GM18508 (cell line): ENCODE data around the gene CSAG1.
"Not testable (repeated sequence)": the region's sequence is repeated elsewhere in the genome, so short reads cannot be mapped to it uniquely, and the experiment has no call there.

Source experiments
- ATAC-seq: cut with Tn5 transposase; IDR thresholded peaks from one replicate; pipeline ENCODE4 v1.9.1; 2021; ENCODE audit warnings: moderate number of reproducible peaks; ENCODE audit not compliant: insufficient read depth, unreplicated experiment

CSAG1 gene, protein sequence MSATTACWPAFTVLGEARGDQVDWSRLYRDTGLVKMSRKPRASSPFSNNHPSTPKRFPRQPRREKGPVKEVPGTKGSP

DNA sequence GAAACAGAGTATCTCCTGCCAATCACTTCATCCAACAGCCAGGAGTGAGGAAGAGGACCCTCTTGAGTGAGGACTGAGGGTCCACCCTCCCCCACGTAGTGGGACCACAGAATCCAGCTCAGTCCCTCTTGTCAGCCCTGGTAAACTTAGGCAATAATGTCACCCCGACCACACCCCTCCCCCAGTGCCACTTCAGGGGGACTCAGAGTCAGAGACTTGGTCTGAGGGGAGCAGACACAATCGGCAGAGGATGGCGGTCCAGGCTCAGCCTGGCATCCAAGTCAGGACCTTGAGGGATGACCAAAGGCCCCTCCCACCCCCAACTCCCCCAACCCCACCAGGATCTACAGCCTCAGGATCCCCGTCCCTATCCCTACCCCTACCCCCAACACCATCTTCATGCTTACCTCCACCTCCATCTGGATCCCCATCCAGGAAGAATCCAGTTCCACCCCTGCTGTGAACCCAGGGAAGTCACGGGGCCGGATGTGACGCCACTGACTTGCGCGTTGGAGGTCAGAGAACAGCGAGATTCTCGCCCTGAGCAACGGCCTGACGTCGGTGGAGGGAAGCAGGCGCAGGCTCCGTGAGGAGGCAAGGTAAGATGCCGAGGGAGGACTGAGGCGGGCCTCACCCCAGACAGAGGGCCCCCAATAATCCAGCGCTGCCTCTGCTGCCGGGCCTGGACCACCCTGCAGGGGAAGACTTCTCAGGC lies at the start of gene CSAG1, which contains the start of gene MAGEA12:
Gene CSAG1, minus strand, starts transcription at position 461 of the 715 bp plus-strand sequence. CDS start 1,261 bp downstream, outside the sequence.
Gene MAGEA12, plus strand, starts transcription at position 497 of the 715 bp plus-strand sequence. CDS start 2,405 bp downstream, outside the sequence.
- no peak for ATAC-seq

DNA sequence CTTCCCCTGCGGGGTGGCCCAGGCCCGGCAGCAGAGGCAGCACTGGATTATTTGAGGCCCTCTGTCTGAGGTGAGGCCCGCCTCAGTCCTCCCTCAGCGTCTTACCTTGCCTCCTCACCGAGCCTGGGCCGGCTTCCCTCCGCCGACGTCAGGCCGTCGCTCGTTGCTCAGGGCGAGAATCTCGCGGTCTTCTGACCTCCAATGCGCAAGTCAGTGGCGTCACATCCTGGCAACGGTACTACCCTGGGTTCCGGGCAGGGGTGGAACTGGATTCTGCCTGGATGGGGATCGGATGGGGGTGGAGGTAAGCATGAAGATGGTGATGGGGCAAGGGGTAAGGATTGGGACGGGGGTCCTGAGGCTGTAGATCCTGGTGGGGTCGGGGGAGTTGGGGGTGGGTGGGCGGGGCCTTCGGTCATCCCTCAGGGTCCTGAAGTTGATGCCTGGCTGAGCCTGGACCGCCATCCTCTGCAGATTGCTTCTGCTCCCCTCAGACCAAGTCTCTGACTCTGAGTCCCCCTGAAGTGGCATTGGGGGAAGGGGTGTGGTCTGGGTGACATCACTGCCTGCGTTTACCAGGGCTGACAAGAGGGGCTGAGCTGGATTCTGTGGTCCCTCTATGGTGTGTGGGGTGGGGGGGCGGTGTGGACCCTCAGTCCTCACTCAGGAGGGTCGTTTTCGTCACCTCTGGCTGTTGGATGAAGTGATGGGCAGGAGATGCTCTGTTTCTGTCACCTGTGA lies 36.2 kb upstream of the CSAG1 start, which contains the start of gene MAGEA6:
Gene MAGEA6, minus strand, starts transcription at position 141 of the 741 bp plus-strand sequence. CDS start 2,039 bp downstream, outside the sequence.
- not testable (repeated sequence) for ATAC-seq

DNA sequence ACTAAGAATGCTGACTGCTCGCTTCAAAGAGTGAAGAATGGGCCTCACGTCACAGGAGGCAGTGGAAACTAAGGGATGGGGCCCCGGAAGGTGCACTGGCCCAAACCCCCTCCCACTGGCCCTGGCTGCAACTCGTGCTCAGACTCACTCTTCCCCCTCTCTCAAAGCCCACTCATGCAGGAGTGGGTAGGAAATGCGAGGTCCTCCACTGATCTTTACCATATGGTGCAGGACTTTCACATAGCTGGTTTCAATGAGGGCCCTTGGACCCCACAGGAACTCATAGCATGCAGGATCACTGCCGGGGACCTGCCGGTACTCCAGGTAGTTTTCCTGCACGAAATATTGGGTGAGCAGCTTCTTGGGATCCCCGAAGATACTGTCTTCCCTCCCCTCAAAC lies 33.0 kb upstream of the CSAG1 start:
- not testable (repeated sequence) for ATAC-seq

DNA sequence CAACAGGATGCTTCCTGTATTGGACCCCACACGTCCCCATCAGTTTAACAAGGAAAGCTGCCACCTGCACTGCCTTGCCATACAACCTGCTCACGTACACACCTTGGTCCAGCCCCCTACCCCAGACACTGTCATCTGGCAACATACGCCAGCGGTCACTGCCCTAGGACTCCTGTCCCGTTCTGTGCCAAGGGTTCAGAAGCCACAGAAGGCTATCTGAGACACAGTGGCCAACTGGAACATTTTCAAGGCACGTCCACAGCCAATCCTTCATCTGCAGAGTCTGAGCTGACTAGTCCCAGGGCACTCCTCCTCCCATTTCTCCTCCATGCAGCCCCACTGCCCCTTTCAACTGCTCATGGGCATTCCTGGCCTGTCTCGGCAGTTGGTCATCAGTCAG lies 28.1 kb upstream of the CSAG1 start:
- ATAC-seq: not testable (repeated sequence)

DNA sequence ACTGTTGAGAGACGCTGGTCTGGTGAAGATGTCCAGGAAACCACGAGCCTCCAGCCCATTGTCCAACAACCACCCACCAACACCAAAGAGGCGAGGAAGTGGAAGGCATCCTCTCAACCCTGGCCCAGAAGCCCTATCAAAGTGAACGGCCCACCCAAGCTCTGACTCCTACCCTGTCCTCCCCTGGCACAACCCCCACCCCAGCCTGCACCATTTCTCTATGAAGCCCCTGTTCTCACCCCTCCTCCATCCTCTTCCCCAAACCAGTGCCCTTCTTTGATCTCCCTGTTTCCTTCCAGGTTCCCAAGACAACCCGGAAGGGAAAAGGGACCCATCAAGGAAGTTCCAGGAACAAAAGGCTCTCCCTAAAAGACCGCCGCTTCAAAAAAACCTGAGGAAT lies 26.0 kb upstream of the CSAG1 start:
- not testable (repeated sequence) for ATAC-seq

DNA sequence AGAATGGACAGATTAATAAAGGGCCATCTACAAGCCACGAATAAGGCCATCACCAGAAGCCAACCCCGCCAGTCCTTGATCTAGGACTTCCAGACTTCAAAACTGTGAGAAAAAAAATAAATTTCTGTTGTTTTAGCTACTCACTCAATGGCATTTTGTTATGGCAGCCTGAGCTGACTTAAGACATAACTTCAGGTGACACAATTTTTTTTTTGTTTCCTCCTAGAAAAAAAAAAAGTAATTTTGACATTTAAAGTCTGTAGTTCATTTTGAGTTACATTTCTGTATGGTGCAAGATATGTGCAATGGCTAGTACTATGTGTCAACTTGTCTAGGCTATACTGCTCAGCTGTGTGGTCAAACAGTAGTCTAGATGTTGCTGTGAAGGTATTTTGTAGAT lies 25.4 kb upstream of the CSAG1 start, which contains the start of gene CSAG3:
Gene CSAG3, plus strand, starts transcription at position 301 of the 400 bp plus-strand sequence.
- not testable (repeated sequence) for ATAC-seq

DNA sequence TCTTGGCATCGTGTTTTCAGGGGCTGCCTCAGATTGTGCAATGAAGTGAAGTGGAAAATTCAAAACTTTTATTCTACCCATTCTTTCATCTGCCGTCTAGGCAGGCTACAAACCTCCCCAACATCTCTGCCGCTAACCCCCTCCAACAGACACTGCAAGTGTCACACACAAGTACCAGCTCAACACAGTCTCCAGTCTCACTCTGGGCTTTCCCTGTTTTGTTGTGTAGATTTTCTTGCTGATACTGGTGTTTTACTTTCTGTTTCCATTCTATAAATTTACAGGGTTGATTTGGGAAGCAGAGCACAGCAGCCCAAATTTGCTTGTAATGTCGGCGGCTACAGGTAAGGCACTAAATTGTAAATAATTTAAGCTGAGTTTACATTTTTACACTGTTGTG lies 21.4 kb upstream of the CSAG1 start:
- not testable (repeated sequence) for ATAC-seq

DNA sequence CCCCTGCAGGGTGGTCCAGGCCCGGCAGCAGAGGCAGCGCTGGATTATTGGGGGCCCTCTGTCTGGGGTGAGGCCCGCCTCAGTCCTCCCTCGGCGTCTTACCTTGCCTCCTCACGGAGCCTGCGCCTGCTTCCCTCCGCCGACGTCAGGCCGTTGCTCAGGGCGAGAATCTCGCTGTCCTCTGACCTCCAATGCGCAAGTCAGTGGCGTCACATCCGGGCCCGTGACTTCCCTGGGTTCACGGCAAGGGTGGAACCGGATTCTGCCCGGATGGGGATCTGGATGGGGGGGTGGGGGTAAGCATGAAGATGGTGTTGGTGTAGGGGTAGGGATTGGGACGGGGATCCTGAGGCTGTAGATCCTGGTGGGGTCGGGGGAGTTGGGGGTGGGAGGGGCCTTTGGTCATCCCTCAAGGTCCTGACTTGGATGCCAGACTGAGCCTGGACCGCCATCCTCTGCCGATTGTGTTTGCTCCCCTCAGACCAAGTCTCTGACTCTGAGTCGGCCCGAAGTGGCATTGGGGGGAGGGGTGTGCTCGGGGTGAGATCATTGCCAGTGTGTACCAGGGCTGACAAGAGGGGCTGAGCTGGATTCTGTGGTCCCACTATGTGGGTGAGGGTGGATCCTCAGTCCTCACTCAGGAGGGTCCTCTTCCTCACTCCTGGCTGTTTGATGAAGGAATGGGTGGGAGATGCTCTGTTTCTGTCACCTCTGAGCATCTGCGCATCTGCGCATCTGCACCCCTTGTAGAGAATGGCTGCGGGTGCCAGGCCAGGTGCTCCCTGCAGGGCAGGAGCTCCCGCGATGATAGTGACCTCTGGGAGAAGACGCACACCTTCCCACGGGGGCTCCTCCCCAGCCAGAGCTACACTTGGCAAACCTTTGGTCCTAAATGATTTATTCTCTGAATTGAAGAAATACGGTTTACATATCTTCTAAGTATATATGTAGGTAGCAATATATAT lies 20.4 kb upstream of the CSAG1 start, which contains the start of gene MAGEA2:
Gene MAGEA2, minus strand, starts transcription at position 157 of the 965 bp plus-strand sequence. CDS start 2,479 bp downstream, outside the sequence.
- not testable (repeated sequence) for ATAC-seq

DNA sequence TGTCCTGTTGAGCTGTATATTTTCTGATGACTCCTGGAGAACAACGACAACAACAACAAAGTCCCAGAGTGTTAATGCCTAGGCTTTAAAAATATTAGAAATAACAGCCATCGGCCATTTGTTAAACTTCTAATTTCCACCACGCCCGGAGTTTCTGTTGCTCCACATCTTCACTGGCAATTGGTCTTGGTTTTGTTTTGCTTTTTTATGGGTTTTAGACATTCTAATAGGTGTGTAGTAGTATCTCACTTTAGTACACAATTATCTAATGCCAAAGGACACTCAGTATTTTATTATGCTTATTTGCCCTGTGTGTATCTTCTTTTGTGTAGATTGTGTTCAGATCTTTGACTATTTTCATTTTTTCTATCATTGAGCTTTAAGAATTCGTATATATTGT lies 5.0 kb upstream of the CSAG1 start:
- ATAC-seq: no peak

DNA sequence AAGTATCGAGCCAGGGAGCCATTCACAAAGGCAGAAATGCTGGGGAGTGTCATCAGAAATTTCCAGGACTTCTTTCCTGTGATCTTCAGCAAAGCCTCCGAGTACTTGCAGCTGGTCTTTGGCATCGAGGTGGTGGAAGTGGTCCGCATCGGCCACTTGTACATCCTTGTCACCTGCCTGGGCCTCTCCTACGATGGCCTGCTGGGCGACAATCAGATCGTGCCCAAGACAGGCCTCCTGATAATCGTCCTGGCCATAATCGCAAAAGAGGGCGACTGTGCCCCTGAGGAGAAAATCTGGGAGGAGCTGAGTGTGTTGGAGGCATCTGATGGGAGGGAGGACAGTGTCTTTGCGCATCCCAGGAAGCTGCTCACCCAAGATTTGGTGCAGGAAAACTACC lies 3.0 kb upstream of the CSAG1 start:
- not testable (repeated sequence) for ATAC-seq

DNA sequence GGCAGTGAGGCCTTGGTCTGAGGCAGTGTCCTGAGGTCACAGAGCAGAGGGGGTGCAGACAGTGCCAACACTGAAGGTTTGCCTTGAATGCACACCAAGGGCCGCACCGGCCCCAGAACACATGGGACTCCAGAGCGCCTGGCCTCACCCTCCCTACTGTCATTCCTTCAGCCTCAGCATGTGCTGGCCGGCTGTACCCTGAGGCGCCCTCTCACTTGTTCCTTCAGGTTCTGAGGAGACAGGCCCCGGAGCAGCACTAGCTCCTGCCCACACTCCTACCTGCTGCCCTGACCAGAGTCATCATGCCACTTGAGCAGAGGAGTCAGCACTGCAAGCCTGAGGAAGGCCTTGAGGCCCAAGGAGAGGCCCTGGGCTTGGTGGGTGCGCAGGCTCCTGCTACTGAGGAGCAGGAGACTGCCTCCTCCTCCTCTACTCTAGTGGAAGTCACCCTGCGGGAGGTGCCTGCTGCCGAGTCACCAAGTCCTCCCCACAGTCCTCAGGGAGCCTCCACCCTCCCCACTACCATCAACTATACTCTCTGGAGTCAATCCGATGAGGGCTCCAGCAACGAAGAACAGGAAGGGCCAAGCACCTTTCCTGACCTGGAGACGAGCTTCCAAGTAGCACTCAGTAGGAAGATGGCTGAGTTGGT lies 2.5 kb upstream of the CSAG1 start:
- no peak for ATAC-seq

DNA sequence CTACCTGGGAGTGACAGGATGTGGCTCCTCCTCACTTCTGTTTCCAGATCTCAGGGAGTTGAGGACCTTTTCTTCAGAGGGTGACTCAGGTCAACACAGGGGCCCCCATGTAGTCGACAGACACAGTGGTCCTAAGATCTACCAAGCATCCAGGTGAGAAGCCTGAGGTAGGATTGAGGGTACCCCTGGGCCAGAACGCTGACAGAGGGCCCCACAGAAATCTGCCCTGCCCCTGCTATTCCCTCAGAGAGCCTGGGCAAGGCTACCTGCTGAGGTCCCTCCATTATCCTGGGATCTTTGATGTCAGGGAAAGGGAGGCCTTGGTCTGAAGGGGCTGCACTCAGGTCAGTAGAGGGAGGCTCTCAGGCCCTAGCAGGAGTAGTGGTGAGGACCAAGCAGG lies 1.6 kb upstream of the CSAG1 start:
- no peak for ATAC-seq

DNA sequence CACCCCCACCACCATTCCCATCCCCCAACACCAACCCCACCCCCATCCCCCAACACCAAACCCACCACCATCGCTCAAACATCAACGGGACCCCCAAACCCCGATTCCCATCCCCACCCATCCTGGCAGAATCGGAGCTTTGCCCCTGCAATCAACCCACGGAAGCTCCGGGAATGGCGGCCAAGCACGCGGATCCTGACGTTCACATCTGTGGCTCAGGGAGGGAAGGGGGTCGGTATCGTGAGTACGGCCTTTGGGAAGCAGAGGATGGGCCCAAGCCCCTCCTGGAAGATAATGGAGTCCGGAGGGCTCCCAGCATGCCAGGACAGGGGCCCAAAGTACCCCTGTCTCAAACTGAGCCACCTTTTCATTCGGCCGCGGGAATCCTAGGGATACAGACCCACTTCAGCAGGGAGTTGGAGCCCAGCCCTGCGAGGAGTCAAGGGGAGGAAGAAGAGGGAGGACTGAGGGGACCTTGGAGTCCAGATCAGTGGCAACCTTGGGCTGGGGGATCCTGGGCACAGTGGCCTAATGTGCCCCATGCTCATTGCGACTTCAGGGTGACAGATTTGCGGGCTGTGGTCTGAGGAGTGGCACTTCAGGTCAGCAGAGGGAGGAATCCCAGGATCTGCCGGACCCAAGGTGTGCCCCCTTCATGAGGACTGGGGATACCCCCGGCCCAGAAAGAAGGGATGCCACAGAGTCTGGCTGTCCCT lies 780 bp upstream of the CSAG1 start:
- not testable (repeated sequence) for ATAC-seq

DNA sequence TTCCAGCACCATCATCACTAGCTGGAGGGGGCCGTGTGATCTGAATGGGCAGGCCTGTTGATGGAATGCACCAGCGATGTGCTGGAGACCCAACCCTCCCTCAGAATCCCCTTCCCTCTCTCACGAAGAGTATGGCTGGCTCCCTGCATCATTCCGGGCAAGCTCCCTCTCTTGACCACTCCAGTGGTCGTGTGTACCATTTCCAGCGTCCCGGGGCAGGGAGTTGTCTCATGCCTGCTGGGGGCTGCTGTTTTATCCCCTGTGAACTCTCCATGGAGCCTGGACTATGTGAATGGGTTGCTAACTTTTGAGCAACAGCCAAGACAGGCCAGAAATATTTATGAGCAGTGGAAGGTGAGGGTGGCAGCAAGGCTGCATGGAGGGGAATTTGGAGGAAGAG lies 8.1 kb downstream of the CSAG1 start:
- ATAC-seq: no peak

DNA sequence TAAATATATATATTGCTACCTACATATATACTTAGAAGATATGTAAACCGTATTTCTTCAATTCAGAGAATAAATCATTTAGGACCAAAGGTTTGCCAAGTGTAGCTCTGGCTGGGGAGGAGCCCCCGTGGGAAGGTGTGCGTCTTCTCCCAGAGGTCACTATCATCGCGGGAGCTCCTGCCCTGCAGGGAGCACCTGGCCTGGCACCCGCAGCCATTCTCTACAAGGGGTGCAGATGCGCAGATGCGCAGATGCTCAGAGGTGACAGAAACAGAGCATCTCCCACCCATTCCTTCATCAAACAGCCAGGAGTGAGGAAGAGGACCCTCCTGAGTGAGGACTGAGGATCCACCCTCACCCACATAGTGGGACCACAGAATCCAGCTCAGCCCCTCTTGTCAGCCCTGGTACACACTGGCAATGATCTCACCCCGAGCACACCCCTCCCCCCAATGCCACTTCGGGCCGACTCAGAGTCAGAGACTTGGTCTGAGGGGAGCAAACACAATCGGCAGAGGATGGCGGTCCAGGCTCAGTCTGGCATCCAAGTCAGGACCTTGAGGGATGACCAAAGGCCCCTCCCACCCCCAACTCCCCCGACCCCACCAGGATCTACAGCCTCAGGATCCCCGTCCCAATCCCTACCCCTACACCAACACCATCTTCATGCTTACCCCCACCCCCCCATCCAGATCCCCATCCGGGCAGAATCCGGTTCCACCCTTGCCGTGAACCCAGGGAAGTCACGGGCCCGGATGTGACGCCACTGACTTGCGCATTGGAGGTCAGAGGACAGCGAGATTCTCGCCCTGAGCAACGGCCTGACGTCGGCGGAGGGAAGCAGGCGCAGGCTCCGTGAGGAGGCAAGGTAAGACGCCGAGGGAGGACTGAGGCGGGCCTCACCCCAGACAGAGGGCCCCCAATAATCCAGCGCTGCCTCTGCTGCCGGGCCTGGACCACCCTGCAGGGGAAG lies 19.4 kb downstream of the CSAG1 start, which contains the start of gene MAGEA2B:
Gene MAGEA2B, plus strand, starts transcription at position 814 of the 973 bp plus-strand sequence. CDS start 2,479 bp downstream, outside the sequence.
- ATAC-seq: not testable (repeated sequence)

DNA sequence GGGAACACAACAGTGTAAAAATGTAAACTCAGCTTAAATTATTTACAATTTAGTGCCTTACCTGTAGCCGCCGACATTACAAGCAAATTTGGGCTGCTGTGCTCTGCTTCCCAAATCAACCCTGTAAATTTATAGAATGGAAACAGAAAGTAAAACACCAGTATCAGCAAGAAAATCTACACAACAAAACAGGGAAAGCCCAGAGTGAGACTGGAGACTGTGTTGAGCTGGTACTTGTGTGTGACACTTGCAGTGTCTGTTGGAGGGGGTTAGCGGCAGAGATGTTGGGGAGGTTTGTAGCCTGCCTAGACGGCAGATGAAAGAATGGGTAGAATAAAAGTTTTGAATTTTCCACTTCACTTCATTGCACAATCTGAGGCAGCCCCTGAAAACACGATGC lies 20.3 kb downstream of the CSAG1 start:
- ATAC-seq: not testable (repeated sequence)

DNA sequence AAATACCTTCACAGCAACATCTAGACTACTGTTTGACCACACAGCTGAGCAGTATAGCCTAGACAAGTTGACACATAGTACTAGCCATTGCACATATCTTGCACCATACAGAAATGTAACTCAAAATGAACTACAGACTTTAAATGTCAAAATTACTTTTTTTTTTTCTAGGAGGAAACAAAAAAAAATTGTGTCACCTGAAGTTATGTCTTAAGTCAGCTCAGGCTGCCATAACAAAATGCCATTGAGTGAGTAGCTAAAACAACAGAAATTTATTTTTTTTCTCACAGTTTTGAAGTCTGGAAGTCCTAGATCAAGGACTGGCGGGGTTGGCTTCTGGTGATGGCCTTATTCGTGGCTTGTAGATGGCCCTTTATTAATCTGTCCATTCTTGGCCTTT lies 24.3 kb downstream of the CSAG1 start, which contains the start of gene CSAG2:
Gene CSAG2, minus strand, starts transcription at position 101 of the 400 bp plus-strand sequence. CDS start 161 bp downstream, outside the sequence.
- not testable (repeated sequence) for ATAC-seq
